Peyer's patch (tissue), 4 donors: Measurements from ENCODE around the gene SZT2.

Experiments
- CTCF ChIP-seq, 6 experiments: fragments of 450-650 bp in 4 of 6; fragments of 200-600 bp in 2 of 6; sonication (generic) in 1 of 6; IDR thresholded peaks; one replicate each; pipeline ENCODE4 v1.5.1; 2017 to 2019; ENCODE audit warnings: antibody characterized with exemption in 6 of 6, mild to moderate bottlenecking in 3 of 6, moderate library complexity in 1 of 6
- POLR2A ChIP-seq, 2 donors: fragments of 450-650 bp; IDR thresholded peaks; one replicate each; pipeline ENCODE4 v1.5.1; 2017; ENCODE audit warnings: antibody characterized with exemption in 2 of 2, mild to moderate bottlenecking in 2 of 2, moderate library complexity in 2 of 2

GRCh38 chr1:43442756-43443155 is 53.1 kb downstream of the SZT2 start:
- no peak for TF ChIP-seq CTCF (IDR thresholded peaks at IDR 0.05)
- TF ChIP-seq POLR2A (IDR thresholded peaks at IDR 0.05), result no peak
